Heart left ventricle (tissue), 16 donors: ENCODE results near the gene CPNE7. TPM values are rescaled to one million over a fixed set of nuclear protein-coding genes. Genes with fewer than 3 reads are reported as not detected.

ENCODE experiments used
- ATAC-seq, 4 donors: fragments of 200-7000 bp; cut with Tn5 transposase; one replicate each; pipeline ENCODE4 v1.9.1; 2020 to 2022; ENCODE audit warnings: moderate library complexity in 4 of 4, mild to moderate bottlenecking in 3 of 4, moderate number of reproducible peaks in 1 of 4
- DNase-seq, 5 donors: peaks; one replicate each; pipeline ENCODE4 v3.0.0-alpha.2; 2020
- H3K27ac ChIP-seq, 12 donors: fragments of 200-600 bp; sonication (generic) in 4 of 12; one replicate each; pipeline versions ENCODE4 v1.5.0 to v1.8.0; 2016 to 2022; ENCODE audit warnings: mild to moderate bottlenecking in 2 of 12
- H3K27me3 ChIP-seq, 9 donors: fragments of 200-600 bp; sonication (generic) in 2 of 9; one replicate each; pipeline versions ENCODE4 v1.5.1 to v1.8.0; 2016 to 2022; ENCODE audit warnings: mild to moderate bottlenecking in 3 of 9
- H3K36me3 ChIP-seq, 9 donors: fragments of 200-600 bp; sonication (generic) in 2 of 9; one replicate each; pipeline versions ENCODE4 v1.5.0 to v1.8.0; 2018 to 2022; ENCODE audit warnings: mild to moderate bottlenecking in 2 of 9
- H3K4me1 ChIP-seq, 12 donors: fragments of 200-600 bp; sonication (generic) in 4 of 12; one replicate each; pipeline versions ENCODE4 v1.5.0 to v1.8.0; 2016 to 2022; ENCODE audit warnings: mild to moderate bottlenecking in 3 of 12
- H3K4me3 ChIP-seq, 12 donors: fragments of 200-600 bp; sonication (generic) in 4 of 12; one replicate each; pipeline versions ENCODE4 v1.5.0 to v1.8.0; 2017 to 2022; ENCODE audit warnings: mild to moderate bottlenecking in 9 of 12, moderate library complexity in 4 of 12
- H3K9me3 ChIP-seq, 12 donors: fragments of 200-600 bp; sonication (generic) in 4 of 12; one replicate each; pipeline versions ENCODE4 v1.5.0 to v1.8.0; 2016 to 2022; ENCODE audit warnings: mild to moderate bottlenecking in 1 of 12
- POLR2A ChIP-seq, 2 donors: fragments of 450-650 bp; IDR thresholded peaks; one replicate each; pipeline ENCODE4 v1.6.1; 2017; ENCODE audit warnings: antibody characterized with exemption in 2 of 2, mild to moderate bottlenecking in 2 of 2, moderate library complexity in 2 of 2
- WGBS, 4 donors: extraction: QIAGEN DNeasy Blood & Tissue Kit in 2 of 4; methylation state at CpG; one replicate each; pipeline versions ENCODE4 v1.1.5 to v1.1.7; 2013 to 2018; 5-methylcytosine and 5-hydroxymethylcytosine counted together
- intact Hi-C, 10 donors: fragments of 100-400 bp; cut with DNase I; formaldehyde crosslinking; loops; one replicate each; pipeline versions ENCODE4 v1.11.1 to v1.14.2; 2022
- polyA plus RNA-seq, 2 donors: library from polyadenylated mRNA; stranded (reverse); fragments of 200-250 nt; gene quantifications; one replicate each; pipeline ENCODE4 v1.2.3, GENCODE V29; 2013
- total RNA-seq, 9 donors: library from RNA; depleted of rRNA in 2 of 9; stranded (reverse); fragments of >200 nt in 2 of 9; fragmentation: NEBNext Ultra II Directional in 3 of 9; extraction: Animal tissue kit (Norgen Biotek cat#: 25700) in 3 of 9; gene quantifications; one replicate each; pipeline versions ENCODE4 v1.1.0 to v1.2.4, GENCODE V29; 2016 to 2023
- TF ChIP-seq, protein P1 (sequence below), 12 donors: fragments of 200-600 bp; sonication (generic) in 4 of 12; IDR thresholded peaks; one replicate each; pipeline versions ENCODE4 v1.5.0 to v1.8.0; 2018 to 2022; ENCODE audit warnings: antibody characterized with exemption in 12 of 12, mild to moderate bottlenecking in 5 of 12
- donor health status: ischemic (EF 13 %, LVEDD 7.1; RV severe dilation, severe dysfunction).
- donor health status: healthy with polysubstance abuse.
- donor health status: DM: no; HTN: yes; CAD: no.
- donor health status: DM: no; HTN: no; CAD: no.
- donor health status: ischemic (EF 25% LVEDD 6.9; RV normal size, moderate dysfunction).
- donor health status: ischemic (EF 25% LVEDD 5.7; RV mildly dilated, moderate dysfunction).
- donor health status: healthy.
- donor health status: DM: yes; HTN: yes; CAD: no.
- donor health status: ischemic (EF 35%, LVEDD 5.7; RV mildly dilated, moderate dysfunction).
- donor health status: nonischemic (EF 11% LVEDD 7.7; RV severe dilation, severe dysfunction).
- donor health status: DM: yes; HTN: yes; CAD: no.
- donor health status: PGD.
- donor health status: ischemic (EF 29% LVEDD 5.4; RV normal size, mild dysfunction).
- donor health status: nonischemic (EF 23%, LVEDD 6.1; RV moderate dilation, normal function).

The CPNE7 gene
- total and polyA plus RNA-seq, 11 donors = 0.20 to 0.50 TPM; not detected in 9

DNA sequence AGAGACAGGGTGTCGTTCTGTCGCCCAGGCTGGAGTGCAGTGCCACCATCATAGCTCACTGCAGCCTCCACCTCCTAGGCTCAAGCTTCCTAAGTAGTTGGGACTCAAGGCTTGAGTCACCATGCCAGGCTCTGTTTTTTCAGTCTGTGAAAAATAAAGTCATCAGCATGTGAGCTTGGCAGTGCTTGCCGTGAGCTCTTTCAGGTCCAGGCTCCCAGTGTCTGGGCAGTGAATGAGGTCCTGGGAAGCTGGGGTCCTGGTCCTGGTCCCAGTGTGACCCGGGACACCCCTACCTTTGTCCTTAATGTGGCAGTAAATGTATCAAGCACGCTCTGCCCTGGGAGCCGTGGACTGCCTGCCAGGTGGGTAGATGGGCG is 38.0 kb upstream of the CPNE7 start:
- ATAC-seq (no peak), DNase-seq (no peak)
- TF ChIP-seq, protein P1, sequence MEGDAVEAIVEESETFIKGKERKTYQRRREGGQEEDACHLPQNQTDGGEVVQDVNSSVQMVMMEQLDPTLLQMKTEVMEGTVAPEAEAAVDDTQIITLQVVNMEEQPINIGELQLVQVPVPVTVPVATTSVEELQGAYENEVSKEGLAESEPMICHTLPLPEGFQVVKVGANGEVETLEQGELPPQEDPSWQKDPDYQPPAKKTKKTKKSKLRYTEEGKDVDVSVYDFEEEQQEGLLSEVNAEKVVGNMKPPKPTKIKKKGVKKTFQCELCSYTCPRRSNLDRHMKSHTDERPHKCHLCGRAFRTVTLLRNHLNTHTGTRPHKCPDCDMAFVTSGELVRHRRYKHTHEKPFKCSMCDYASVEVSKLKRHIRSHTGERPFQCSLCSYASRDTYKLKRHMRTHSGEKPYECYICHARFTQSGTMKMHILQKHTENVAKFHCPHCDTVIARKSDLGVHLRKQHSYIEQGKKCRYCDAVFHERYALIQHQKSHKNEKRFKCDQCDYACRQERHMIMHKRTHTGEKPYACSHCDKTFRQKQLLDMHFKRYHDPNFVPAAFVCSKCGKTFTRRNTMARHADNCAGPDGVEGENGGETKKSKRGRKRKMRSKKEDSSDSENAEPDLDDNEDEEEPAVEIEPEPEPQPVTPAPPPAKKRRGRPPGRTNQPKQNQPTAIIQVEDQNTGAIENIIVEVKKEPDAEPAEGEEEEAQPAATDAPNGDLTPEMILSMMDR (IDR thresholded peaks at IDR 0.05) = no peak
- no peak for TF ChIP-seq POLR2A (IDR thresholded peaks at IDR 0.05)
- Histone ChIP-seq H3K4me1 (peaks cover 0 to 28% (median 13%) of the 10 kb centered on the region in 12 donors), H3K4me3 (no peak overlapping the region), H3K9me3 (no peaks in the 10 kb centered on the region), H3K27ac (no peak overlapping the region), H3K27me3 (no peaks in the 10 kb centered on the region), H3K36me3 (peaks cover 0 to 78% (median 60%) of the 10 kb centered on the region in 9 donors)
- intact Hi-C loops = no loop called here
- WGBS, 4 donors = 89 to 93% (median 93%) methylated on average over 6 to 7 of the region's 7 CpGs

DNA sequence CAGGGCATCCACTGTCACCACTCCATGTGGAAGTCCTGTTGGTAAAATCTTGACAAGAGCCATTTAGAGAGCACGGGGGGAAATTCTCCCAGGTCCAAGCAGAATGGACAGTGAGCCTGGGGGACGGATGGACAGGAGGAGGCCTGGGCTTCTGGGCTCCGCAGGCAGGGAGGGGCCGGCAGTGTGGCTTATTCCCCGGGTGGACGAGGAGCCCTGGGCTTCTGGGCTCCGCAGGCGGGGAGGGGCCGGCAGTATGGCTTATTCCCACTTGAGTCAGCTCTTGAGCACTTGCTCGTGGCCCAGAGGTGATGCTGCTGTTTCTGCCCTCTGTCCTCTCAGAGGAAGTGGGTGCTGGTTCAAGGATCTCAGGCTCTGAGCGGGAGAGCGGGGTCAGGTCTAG is 37.3 kb upstream of the CPNE7 start:
- peaks cover 0 to 74% (median 56%) of the 10 kb centered on the region in 9 donors for H3K36me3 ChIP-seq
- no peak for ATAC-seq
- H3K27ac ChIP-seq = no peak overlapping the region
- no peaks in the 10 kb centered on the region for H3K9me3 ChIP-seq
- intact Hi-C loops = no loop called here
- WGBS, 4 donors = 89 to 96% (median 92%) methylated on average over 11 to 12 of the region's 12 CpGs
- no peak for TF ChIP-seq POLR2A (IDR thresholded peaks at IDR 0.05)
- peaks cover 0 to 28% (median 13%) of the 10 kb centered on the region in 12 donors for H3K4me1 ChIP-seq
- H3K4me3 ChIP-seq = no peak overlapping the region
- DNase-seq = no peak
- H3K27me3 ChIP-seq = no peaks in the 10 kb centered on the region

DNA sequence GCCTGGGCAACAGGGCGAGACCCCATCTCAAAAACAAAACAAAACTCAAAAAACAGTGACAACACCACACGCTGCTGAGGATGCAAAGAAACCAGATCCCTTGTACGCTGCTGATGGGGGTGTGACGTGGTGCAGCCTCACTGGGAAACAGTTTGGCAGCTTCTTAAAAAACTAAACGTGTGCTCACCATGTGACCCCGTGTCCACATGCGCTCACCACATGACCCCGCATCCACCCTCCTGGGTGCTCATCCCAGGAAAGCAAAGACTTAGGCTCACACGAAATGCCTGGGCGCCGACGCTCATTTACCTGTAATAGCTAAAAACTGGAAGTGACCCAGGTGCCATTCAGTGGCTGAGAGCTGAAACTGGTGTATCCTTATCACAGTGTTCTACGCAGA is 35.0 kb upstream of the CPNE7 start:
- peak in 2 of 5 donors; percentile 47 to 57 for DNase-seq
- Histone ChIP-seq H3K4me1 (peaks cover 0 to 16% (median 2%) of the 10 kb centered on the region in 12 donors), H3K27me3 (no peaks in the 10 kb centered on the region), H3K36me3 (peaks cover 0 to 75% (median 48%) of the 10 kb centered on the region in 9 donors), H3K27ac (peak overlapping the region in 9 of 12 donors; percentile 15 to 84 (median 46)), H3K4me3 (no peak overlapping the region), H3K9me3 (no peaks in the 10 kb centered on the region)
- intact Hi-C loops = no loop called here
- peak; percentile 58 to 85 (median 72) for ATAC-seq
- no peak for TF ChIP-seq POLR2A (IDR thresholded peaks at IDR 0.05)
- WGBS, 4 donors = 51 to 69% (median 64%) methylated on average over 12 to 13 of the region's 13 CpGs

DNA sequence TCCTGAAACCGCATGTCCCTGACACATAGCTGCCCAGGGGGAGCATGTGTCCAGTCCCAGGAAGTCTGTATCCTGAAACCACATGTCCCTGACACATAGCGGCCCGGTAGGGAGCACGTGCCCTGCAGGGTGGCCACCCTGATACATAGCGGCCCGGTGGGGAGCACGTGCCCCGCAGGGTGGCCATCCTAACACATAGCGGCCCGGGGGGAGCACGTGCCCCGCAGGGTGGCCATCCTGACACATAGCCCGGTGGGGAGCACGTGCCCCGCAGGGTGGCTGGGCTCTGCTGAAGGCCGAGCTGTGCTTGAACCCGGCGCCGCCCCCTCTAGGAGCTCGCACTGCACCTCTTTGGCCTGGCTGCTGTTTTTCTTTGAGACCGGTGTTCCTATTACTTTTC is 33.8 kb upstream of the CPNE7 start:
- TF ChIP-seq, protein P1 (IDR thresholded peaks at IDR 0.05) = no peak
- no peak for TF ChIP-seq POLR2A (IDR thresholded peaks at IDR 0.05)
- H3K27me3 ChIP-seq = no peaks in the 10 kb centered on the region
- no peak overlapping the region for H3K4me3 ChIP-seq
- H3K27ac ChIP-seq = peak overlapping the region in 9 of 12 donors; percentile 3 to 86 (median 53)
- ATAC-seq (peak; percentile 6 to 20 (median 8)), DNase-seq (no peak)
- intact Hi-C loops = no loop called here
- peaks cover 0 to 82% (median 57%) of the 10 kb centered on the region in 9 donors for H3K36me3 ChIP-seq
- no peaks in the 10 kb centered on the region for H3K9me3 ChIP-seq
- H3K4me1 ChIP-seq = peaks cover 0 to 16% (median 2%) of the 10 kb centered on the region in 12 donors
- WGBS, 4 donors = 89 to 95% (median 93%) methylated on average over 21 of the region's 21 CpGs

DNA sequence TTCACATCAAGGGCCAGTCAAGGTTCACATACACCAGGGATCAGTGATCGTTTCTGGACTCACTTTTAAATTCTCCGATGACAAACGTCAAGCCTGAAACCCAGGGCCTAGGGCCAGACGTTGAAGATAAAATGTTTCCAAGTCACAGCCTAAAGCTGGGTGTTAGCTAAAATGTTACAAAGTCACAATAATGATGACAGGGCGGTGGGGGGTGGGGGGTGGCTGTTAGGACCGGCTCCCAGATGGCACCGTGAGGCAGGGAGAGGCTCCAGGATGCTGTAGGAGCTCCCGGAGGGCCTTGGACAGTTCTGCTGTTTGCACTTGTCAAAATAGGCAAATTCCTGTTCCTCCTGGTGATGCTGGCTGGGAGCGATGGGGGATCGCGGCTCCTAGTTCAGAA is 31.4 kb upstream of the CPNE7 start:
- Histone ChIP-seq H3K4me3 (no peak overlapping the region), H3K27me3 (no peaks in the 10 kb centered on the region), H3K36me3 (peaks cover 0 to 83% (median 59%) of the 10 kb centered on the region in 9 donors), H3K4me1 (peaks cover 0 to 16% (median 2%) of the 10 kb centered on the region in 12 donors), H3K9me3 (no peaks in the 10 kb centered on the region), H3K27ac (no peak overlapping the region)
- DNase-seq (no peak), ATAC-seq (no peak)
- TF ChIP-seq, protein P1 (IDR thresholded peaks at IDR 0.05) = no peak
- no peak for TF ChIP-seq POLR2A (IDR thresholded peaks at IDR 0.05)
- intact Hi-C loops = no loop called here
- WGBS, 4 donors = 90 to 94% (median 91%) methylated on average over 11 of the region's 11 CpGs
